ENCODE results near the gene DRD4. TPM values are rescaled to one million over a fixed set of nuclear protein-coding genes. Genes with fewer than 3 reads are reported as not detected.

Gene DRD4
- polyA plus RNA-seq, 4 donors, result 0.35 to 5.0 (median 1.6) TPM

- no peak for DNase-seq (ENCODE audit: low read depth in 4 of 4, low spot score in 3 of 4)
Observed at GRCh38 chr11:609341-609811, 27.7 kb upstream of the DRD4 start.

GRCh38 chr11:610146-610801, 26.8 kb upstream of the DRD4 start:
- DNase-seq (ENCODE audit: low read depth in 4 of 4, low spot score in 3 of 4), result no peak

- no peak for DNase-seq (ENCODE audit: low read depth in 4 of 4, low spot score in 3 of 4)
Observed at GRCh38 chr11:611001-611996, 25.8 kb upstream of the DRD4 start.

- DNase-seq (ENCODE audit: low read depth in 4 of 4, low spot score in 3 of 4), result no peak
Observed at GRCh38 chr11:612201-612960, 24.7 kb upstream of the DRD4 start.

GRCh38 chr11:612961-613300, 24.1 kb upstream of the DRD4 start:
- DNase-seq (ENCODE audit: low read depth in 4 of 4, low spot score in 3 of 4), result no peak

- DNase-seq (ENCODE audit: low read depth in 4 of 4, low spot score in 3 of 4), result no peak
Observed at GRCh38 chr11:613369-613968, 23.6 kb upstream of the DRD4 start.

- DNase-seq (ENCODE audit: low read depth in 4 of 4, low spot score in 3 of 4), result no peak
Observed at GRCh38 chr11:614021-614622, 22.9 kb upstream of the DRD4 start.

GRCh38 chr11:614623-615503, 22.2 kb upstream of the DRD4 start:
- no peak for DNase-seq (ENCODE audit: low read depth in 4 of 4, low spot score in 3 of 4)

- peak; percentile 73 to 83 (median 80) for DNase-seq (ENCODE audit: low read depth in 4 of 4, low spot score in 3 of 4)
Observed at GRCh38 chr11:615504-616319, 21.4 kb upstream of the DRD4 start, which contains the start of gene IRF7. Gene IRF7, minus strand, starts transcription at chr11:615950. Its CDS starts 586 bp downstream, at chr11:615364.

GRCh38 chr11:616320-617198, 20.5 kb upstream of the DRD4 start:
- DNase-seq (ENCODE audit: low read depth in 4 of 4, low spot score in 3 of 4), result no peak

GRCh38 chr11:617199-617911, 19.7 kb upstream of the DRD4 start:
- DNase-seq (ENCODE audit: low read depth in 4 of 4, low spot score in 3 of 4), result no peak

GRCh38 chr11:617912-618682, 19.0 kb upstream of the DRD4 start:
- DNase-seq (ENCODE audit: low read depth in 4 of 4, low spot score in 3 of 4), result no peak

- no peak for DNase-seq (ENCODE audit: low read depth in 4 of 4, low spot score in 3 of 4)
Observed at GRCh38 chr11:618856-619627, 18.0 kb upstream of the DRD4 start.

- no peak for DNase-seq (ENCODE audit: low read depth in 4 of 4, low spot score in 3 of 4)
Observed at GRCh38 chr11:619628-620050, 17.4 kb upstream of the DRD4 start.

- no peak for DNase-seq (ENCODE audit: low read depth in 4 of 4, low spot score in 3 of 4)
Observed at GRCh38 chr11:620201-620600, 16.9 kb upstream of the DRD4 start.
